Endometrial microvascular endothelial cells (primary cell): ENCODE data around the gene EYS. TPM values are rescaled to one million over a fixed set of nuclear protein-coding genes. Genes with fewer than 3 reads are reported as not detected.
"Not testable (repeated sequence)": the region's sequence is repeated elsewhere in the genome, so short reads cannot be mapped to it uniquely, and the experiment has no call there.

Experiments
- in situ Hi-C: cut with HindIII; loops from 2 replicates; pipeline ENCODE4 v1.10.0; 2017; ENCODE audit warnings: low sequenced_read_pairs, low pct_unique_long_range_greater_than_20kb; ENCODE audit errors: inconsistent ontology term
- total RNA-seq: library from RNA; depleted of rRNA; stranded (reverse); fragments of >200 nt; gene quantifications from one replicate; pipeline ENCODE4 v1.2.3, GENCODE V29; 2015; ENCODE audit errors: inconsistent ontology term

Gene EYS
- total RNA-seq, 1 donor from 2014 or later = not detected

DNA sequence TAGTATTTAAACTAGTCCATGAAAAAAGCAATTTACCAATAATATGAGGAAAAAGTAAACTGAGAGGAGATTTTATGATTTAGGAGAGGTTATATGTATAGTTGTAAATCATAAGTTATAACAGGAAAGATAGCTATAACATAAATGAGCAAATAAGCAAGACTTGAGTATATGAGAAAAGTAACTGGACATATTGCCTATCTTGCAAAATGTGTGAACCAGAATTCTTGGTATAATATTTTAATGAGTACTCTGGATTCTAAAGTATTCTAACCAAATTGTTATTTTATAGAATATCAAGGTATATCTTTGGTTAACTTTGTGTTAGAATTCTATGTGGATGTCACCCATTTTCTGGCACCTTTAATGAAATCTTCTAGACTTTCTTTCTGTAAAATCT lies 1946.8 kb downstream of the EYS start:
- in situ Hi-C loops = no loop called here

DNA sequence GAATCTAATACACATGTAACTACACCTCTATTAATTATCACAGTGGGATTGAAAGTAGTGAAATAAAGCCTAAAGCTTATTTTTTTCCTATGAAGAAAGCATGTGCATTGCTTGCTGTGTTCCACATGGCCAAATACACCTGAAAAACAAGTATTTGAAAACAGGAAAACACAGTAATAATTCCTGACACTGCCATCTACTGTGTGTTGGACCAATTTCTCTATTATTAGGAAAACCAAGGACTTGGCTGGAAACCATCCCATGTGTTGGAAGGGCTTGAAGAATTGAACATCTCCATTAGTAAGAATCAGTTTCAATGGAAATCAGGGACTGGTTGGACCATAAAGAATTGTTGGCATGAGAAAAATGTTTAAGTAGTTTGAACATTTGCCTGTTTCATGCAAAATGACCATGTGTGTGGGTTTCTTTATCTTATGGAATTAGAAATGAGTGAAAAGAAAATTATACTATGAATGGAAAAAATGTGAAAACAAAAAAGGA lies 1947.4 kb downstream of the EYS start:
- in situ Hi-C loops = no loop called here

DNA sequence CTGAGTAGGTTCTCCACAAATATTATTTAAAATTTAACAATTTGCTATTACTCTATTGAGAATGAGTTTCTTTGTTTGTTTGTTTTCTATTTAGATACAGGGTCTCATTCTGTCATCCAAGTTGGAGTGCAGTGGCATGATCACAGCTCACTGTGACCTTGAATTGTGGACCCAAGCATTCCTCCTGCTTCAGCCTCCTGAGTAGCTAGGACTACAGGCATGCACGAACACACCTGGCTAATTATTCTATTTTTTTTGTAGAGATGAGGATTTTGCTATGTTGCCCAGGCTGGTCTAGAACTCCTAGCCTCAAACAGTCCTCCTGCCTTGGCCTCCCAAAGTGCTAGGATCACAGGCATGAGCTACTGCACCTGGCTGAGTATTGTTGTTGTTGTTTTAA lies 1949.2 kb downstream of the EYS start:
- in situ Hi-C loops = no loop called here

DNA sequence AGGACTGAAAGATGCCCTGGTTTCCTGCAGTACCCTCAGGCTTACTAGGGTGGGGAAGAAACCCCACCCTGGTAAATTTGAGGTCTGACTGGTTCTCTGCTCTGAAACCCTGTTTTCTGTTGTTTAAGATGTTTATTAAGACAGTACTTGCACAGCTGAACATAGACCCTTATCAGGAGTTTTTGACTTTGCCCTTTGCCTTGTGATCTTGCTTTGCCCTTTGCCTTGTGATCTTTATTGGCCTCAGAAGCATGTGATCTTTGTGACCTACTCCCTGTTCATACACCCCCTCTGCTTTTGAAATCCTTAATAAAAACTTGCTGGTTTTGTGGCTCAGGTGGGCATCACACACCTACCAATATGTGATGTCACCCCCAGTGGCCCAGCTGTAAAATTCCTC lies 1949.8 kb downstream of the EYS start:
- in situ Hi-C loops = not testable (repeated sequence)

DNA sequence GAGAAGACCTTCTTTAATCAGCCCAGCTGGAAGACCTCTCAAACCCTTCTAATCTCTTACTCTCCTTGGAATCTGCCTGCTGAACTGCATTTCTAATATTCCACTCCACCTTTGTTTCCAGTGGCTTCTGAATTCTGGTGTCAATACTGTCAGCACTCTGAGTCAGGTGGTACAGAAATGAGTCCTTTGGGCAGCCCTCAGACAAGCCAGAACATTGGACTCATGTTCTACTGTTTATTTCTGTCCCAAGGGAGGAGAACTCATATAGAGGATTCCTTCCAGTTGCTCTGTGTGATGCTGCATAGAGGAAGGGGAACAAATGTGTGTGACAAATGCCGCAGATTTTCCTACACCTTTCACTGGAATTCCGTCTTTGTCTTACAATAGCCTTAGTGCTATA lies 1956.6 kb downstream of the EYS start:
- in situ Hi-C loops = no loop called here

DNA sequence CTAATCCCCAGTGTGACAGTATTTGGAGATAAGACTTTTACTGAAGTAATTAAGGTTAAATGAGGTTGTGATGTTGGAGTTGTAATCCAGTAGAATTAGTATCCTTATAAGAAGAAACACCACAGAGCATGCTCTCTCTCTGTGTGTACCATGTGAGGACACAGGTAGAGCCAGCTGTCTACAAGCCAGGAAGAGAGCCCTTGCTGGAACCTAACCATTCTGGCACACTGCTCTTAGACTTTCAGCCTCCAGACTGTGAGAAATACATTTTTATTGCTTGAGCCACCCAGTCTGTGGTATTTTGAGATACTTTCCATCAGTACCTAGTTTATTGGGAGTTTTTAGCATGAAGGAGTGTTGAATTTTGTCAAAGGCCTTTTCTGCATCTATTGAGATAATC lies 1961.2 kb downstream of the EYS start:
- in situ Hi-C loops = no loop called here

DNA sequence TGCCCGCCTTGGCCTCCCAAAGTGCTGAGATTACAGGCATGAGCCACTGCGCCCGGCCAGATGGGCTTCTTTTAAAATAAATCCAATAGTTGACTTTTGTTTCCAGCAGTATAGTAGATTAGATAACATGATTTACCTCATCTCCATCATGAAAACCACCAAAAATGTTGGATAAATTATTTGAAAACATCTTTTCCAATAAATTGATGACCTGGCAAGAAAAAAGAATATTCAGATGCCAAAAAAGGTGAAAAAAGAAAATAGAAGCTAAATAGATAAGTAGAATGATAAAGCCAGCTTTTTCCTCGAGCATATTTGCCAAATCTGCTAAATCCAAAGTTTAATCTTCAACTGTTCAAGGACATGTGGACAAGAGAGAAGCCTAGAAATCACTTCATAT lies 1962.2 kb downstream of the EYS start:
- in situ Hi-C loops = no loop called here

DNA sequence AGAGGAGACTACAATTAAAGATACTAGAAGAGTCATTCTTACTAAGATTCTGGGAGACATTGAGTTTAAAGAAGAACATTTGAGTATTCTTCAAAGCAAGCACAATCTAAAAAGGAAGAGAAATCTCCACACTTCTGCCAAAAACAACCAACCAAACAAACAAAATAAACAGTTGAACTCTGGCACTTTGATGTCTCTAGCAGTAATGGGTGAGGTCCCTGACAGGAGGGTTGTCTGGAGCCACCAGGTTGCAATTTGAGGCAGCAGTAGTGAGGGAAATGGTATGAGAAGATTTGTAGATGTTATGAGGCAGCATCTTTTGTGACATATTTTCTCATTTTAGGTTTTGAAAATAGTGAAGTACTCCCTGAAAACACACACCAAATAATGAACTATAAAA lies 1963.3 kb downstream of the EYS start:
- in situ Hi-C loops = no loop called here

DNA sequence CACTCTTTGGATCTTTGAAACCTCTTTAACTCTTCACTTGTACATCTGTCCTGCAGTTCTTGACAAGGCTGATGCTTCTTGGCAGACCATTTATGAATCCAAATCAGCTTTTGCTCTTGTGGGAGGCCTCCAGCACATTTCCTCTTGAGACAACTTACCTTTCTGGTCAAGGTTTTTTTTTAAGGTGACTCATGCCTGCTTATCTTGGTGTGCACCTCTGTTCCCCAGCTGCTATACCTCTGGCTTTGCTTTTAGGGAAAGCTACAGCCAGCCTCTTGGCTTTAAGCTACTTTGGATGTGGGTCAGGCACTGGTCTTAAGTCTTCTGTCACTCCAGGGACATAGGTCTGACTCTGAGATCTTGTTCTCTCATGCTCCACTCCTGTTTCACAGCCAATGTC lies 1965.0 kb downstream of the EYS start:
- in situ Hi-C loops = no loop called here

DNA sequence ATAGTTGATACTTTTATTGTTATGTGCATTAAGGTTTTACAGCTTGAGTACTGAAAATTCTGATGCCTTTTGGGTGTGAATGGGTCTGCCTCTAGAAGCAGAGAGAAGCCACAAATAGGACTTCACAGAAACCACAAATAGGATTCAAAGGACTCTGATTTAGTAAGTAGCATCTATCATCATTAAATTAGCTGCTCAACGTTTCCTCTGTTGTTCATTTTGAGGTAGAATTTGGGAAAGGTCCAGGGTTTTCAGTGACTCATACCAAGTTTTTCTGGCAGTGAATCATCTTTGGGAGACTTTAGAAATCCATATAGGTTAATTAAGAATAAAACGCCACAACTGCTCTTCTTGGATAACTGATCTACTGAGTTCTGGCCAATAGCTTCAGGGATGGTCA lies 1966.3 kb downstream of the EYS start:
- in situ Hi-C loops = no loop called here

DNA sequence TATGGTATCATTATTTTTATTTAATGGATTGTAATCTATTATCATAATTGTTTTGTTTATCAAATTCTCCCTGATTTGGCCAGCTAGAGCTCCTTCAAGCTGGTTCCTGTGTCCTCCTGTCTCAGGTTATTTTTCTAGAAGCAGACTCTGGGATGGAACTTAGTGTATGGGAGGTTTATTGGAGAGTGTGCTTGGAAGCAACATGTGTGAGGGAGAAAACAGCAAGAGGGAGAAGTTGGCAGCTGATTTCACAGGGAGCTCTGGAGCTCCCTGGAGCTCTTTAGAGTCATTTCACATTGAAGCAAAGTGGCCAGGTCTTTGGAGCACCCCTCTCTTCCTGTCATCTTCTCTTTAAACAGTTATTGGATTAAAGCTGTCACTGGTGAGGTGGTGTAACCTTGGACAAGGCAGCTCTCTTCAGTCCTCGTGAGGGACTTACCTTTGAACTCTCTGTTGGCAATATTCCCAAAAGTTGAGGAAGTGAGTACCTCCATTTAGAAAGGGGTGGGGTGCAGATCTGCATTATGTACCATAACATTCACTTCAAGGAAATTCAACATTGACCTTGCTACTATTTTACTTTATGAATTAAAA lies 1967.8 kb downstream of the EYS start:
- in situ Hi-C loops = no loop called here

DNA sequence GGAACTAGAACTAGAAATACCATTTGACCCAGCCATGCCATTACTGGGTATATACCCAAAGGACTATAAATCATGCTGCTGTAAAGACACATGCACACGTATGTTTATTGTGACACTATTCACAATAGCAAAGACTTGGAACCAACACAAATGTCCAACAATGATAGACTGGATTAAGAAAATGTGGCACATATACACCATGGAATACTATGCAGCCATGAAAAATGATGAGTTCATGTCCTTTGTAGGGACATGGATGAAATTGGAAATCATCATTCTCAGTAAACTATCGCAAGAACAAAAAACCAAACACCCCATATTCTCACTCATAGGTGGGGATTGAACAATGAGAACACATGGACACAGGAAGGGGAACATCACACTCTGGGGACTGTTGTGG lies 1968.8 kb downstream of the EYS start:
- in situ Hi-C loops = not testable (repeated sequence)

DNA sequence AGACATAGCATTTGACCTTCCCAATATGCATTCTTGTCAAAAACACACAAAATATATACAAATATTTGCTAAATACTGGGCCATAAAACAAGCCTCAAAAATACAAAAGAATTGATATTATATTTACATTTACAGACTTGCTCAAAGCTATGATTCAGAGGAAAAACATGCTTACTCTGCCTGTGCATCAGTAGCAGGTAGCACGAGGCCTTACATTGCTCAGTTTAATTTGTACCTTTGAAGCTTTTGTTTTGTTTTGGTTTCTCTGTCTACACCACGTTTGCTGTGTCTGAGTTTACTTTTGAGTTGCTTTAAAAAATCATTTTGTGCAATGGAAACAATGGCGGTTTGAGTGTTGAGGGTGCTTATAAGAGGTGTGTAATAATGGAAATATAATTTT lies 1972.1 kb downstream of the EYS start:
- in situ Hi-C loops = no loop called here

DNA sequence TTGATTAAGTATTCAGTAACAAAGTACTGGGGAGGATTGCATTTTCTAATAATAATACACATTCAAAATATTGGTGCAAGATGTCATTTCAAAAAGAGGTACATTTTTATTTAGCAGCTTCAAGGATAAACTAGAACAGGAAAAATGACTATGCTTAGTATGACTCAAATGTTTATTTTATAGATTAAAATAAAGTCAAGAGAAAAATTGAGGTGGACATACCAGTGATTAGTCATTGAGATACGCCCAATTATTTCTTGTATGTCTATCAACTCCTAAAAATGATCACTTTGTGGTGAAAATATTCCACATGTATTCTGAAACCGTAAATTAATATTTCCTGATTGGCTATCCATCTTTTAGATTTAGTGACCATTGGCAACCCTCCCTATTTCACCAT lies 1974.7 kb downstream of the EYS start:
- in situ Hi-C loops = no loop called here

DNA sequence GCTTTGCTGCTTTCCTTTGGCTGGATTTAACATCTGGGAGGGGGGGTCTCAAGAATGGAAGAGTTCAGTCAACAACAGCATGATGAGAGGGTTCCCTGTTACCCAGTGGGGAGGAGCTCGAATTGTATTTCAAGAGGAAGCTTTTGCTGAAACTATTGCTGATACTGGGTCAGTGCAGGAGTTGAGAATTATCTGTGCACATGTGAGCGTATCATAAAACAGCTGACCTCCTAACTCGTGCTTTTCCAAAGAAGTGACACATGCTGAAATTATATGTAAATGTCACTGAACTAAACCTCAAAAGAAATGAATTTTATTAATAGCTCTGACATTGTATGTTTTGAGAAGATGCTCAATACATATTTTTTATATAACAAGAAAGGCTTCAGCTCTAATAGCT lies 1975.1 kb downstream of the EYS start:
- in situ Hi-C loops = no loop called here

DNA sequence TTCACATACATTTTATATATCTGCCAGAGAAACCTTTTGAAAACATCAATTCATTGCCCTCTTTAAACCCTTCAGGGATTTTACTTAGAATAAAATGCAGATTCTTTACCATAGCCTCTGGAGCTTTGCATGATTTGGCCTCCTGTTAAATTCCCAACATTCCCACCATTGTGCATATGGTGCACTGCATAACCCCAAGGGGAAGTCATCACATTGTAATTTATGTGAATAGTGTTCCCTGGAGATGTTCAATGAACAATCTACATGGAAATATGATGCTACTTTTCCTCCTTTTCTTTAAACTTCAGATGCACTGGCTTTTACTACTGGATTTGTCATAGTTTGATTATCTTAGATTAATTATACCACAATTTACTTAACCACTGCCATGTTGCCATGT lies 1976.7 kb downstream of the EYS start:
- in situ Hi-C loops = no loop called here

DNA sequence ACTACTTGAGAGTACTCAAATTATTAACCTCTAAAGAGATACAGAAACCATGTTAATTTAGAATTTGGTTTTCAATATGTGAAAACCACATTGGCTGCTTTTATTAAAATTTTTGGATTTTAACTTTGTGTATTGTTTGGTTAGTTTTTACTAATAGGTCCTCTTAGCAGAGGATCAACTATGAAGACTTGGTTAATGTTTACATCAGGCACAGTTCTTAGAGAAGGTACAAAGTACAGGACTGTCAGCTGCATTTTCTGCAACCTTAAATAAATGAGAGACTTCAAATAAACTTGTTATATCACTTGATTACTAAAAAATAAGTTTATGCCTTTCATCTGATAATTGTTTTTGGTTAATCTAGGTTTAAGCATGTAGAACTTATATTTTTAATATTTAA lies 1982.3 kb downstream of the EYS start:
- in situ Hi-C loops = no loop called here

DNA sequence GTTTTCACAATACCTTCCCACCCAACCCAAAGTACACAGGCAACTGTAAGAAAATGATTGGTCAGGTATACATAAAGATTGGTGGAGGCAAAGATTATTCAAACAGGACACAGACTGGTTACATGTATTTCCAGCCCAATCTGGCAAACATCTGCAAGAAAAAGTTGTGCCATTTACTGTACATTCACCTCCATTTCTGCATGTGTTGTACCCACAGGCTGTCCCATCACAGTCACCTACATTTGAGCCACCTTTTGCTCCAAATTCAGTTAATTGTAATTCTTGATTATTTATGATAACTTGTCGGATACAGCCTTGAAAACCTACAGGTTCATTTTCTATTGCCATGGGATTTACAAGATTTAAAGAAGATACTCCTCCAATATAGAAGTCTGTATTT lies 1985.8 kb downstream of the EYS start:
- in situ Hi-C loops = no loop called here

DNA sequence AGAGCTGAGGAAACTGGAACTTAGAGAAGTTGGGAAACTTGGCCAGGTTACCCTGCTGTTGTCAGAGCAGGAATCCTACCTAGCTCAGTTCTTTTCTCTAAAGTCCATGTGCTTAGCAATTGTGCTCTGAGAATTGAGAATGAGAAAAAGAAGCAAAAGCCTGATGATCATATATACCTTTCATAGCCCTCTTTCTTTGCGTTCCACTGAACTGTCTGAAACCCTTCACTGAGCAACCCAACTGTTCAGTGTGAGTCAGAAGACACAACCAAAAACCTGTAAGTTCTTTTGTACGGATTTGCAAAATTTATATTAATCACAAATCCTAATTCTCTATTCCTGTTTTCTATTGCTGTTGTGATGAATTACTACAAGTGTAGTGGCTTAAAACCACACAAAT lies 1990.9 kb downstream of the EYS start:
- in situ Hi-C loops = no loop called here

DNA sequence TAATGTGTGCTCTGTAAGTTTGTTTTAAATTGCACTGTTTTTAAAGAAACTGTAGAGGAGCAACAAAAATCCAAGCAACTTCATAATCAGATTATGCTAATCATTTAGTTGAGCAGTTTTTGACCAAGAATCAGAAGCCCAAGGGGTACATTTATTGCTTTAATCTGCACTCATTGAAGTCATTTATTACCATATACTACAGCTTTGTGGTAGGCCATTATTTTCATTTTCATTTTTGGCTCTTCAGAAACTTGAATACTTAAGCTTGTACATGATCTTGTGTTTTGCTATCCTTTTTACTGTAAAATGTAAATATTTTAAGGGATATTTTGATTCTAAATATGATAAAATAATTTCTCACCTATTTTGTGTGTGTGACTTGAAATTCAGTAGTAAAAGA lies 1992.9 kb downstream of the EYS start:
- in situ Hi-C loops = no loop called here

DNA sequence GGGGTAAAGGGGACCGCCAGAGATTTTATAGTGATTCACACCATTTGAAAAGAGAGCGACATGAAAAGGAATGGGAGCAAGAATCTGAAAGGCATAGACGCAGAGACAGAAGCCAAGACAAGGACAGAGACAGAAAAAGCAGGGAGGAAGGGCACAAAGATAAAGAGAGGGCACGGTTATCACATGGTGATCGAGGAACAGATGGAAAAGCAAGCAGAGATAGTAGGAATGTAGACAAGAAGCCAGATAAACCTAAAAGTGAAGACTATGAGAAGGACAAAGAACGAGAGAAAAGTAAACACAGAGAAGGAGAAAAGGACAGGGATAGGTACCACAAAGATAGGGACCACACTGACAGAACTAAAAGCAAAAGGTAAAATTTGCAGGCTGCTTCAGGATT lies 1993.7 kb downstream of the EYS start:
- in situ Hi-C loops = no loop called here
